Brain pericyte (primary cell): ENCODE data around the gene JADE2.
"Not testable (repeated sequence)": the region's sequence is repeated elsewhere in the genome, so short reads cannot be mapped to it uniquely, and the experiment has no call there.

Experiments used
- DNase-seq: peaks from one replicate; pipeline ENCODE4 v3.0.0-alpha.2; 2012; ENCODE audit warnings: low read depth, low spot score

The JADE2 gene

DNA sequence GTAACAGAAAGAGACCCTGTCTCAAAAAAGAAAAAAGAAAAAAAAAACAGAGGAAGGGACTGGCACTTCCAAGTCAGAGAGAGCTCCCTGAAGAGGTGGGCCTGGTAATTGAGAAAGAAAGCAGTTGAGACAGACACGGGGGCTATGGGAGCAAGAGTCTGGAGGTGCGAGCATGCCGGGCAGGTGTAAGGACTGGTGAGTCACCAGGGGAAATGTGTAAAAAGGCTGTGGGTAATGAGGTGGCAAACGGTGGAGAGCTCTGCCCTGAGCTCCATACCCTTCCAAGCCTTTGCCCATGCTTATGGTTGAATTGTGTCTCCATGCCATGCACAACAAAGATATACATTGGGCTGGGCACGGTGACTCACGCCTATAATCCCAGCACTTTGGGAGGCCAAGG, 18.0 kb upstream of the JADE2 start:
- DNase-seq: no peak

DNA sequence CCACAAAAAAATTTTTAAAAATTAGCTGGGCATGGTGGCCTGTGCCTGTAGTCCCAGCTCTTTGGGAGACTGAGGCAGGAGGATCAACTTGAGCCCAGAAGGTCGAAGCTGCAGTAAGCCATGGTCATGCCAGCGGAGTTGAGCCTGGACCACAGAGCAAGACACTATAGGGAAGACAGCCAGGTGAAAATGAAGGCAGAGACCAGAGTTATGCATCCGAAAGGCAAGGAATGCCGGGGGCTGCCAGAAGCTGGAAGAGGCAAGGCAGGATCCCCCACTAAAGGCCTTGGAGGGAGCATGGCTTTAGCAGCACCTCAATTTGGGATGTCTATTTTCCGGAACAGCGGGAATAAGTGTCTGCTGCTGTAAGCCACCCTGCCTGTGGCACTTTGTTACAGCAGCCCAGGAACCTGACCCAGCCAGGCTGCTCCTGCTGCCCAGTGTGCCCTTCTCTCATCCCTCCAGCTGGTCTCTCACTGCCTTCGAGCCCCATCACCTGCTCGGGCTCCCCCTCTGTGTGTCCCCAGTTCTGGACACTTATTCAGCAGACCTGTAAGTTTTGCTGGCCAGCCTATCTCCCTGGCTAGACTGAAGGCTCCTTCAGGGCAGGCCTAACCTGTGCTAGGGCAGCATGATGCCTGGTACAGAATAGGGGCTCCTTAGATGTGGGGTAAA, 16.8 kb upstream of the JADE2 start:
- DNase-seq: no peak

DNA sequence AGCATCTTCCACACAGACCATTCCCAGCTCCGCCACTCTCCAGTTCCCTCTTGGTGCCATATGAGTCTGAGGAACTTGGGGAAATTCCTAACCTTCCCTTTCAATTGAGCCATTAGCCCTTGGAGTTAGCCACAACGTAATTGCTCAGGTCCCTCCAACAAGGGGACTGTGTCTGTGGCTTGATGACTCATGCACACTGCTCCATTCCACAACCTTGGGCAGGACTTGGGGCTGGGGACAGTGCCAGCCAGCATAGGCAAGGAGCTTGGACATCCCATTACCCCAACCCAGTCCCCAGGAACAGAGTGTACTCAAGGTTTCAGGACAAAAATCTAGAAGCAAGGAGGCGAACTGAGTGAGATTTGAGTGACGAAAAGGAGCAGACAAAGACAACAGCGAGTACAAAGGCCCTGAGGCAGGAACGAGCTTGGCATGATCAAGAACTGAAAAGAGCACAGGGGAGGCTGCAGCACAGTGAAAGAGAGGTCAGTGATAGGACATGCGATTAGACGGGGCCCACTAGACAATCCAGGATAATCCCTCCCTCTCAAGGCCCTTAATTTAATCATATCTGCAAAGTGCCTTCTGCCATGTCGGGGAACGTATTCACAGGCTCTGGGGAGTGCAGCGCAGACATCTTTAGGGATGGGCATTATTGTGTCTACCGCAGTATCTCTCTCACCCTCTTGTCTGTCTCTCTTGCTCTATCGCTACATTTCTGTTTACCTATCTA, 16.0 kb upstream of the JADE2 start:
- DNase-seq: no peak

- no peak for DNase-seq
Observed at GRCh38 chr5:134510970-134511795, 14.3 kb upstream of the JADE2 start.

DNA sequence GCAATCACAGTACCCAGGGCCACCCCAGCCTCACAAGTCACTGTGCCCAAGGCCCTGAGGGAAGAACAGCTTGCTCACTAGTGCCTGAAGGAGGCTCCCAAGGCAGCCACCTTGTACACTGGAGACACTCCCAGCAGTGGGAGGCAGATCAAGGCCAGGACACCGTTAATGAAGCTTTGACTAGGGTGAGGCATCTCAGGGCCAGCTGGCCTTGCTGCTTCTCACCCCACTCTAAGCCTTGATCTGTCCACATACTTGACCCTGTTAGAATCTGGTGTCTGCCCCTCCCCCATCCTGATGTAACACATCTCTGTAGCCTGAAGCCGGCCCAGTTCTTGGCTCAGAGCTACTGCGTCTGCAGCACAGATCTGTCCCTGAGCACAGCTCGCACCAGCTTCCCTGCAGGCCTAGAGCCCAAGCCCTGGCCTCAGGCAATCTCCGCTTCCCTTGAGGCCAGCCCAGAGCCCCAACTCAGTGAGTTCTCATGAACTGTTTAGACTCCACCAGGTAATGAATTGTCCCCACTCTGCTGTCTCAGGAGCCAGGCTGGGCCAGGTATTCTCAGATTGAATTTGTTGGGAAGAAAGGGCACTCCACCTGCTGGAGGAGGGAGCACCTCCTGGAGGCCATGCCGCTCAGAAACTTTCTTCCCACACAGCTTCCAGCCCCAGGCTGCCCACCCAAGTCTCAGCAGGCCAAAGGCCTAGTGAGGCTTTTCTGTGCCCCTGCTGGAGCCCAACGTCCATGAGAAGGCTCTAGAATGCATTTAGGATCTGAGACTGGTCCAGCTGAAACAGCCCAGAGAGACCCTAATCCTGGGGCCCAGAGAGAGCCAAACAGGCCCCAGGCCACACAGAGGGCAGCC, 13.4 kb upstream of the JADE2 start:
- no peak for DNase-seq

DNA sequence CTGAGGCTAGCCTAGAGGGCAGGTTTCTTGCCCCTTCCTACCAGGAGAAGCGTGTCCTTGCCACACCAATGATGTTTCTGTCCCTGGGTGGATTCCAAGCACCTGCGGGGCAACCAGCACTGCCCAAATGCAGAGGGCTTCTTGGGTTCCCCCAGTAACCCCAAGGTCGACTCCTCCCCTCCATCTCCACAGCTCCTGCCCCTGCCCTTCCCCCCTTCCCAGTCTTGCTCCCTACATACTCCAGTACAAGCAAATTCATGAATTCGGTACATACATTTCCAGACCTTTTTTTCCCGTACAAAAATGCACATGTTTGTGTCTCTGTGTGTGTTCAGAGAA, 12.8 kb upstream of the JADE2 start:
- DNase-seq: no peak

- DNase-seq: no peak
Observed at GRCh38 chr5:134515801-134516200, 9.7 kb upstream of the JADE2 start.

DNA sequence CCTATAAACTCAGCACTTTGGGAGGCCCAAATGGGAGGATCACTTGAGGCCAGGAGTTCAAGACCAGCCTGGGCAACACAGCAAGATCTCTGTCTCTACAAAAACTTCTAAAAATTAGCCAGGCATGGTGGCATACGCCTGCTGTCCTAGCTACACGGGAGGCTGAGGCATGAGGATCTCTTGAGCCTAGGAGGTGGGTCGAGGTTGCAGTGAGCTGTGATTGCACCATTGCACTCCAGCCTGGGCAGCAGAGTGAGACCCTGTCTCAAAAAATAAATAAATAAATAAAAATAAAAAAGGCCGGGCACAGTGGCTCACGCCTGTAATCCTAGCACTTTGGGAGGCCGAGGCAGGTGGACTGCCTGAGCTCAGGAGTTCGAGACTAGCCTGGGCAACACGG, 8.5 kb upstream of the JADE2 start:
- not testable (repeated sequence) for DNase-seq

- no peak for DNase-seq
Observed at GRCh38 chr5:134517553-134517952, 7.9 kb upstream of the JADE2 start.

DNA sequence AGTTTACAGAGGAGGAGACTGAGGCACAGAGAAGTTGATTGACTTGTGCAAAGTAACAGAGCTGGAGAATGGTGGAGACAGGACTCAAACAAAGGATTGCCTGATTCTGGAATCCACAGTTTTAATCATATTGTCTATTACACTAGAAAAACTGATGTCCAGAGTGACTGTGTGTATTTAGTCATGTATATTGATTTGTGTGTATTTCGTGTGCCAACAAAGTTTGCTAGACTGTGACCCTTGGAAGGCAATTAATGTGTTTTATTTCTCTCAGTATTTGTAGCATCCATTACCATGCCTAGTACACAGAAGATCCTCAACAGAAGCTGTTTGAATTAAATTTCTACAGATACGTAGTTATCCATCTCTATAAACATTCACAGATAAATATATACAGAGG, 5.5 kb upstream of the JADE2 start:
- no peak for DNase-seq

- no peak for DNase-seq
Observed at GRCh38 chr5:134521841-134522240, 3.6 kb upstream of the JADE2 start.

GRCh38 chr5:134523543-134524271, 1.8 kb upstream of the JADE2 start:
- DNase-seq: no peak

DNA sequence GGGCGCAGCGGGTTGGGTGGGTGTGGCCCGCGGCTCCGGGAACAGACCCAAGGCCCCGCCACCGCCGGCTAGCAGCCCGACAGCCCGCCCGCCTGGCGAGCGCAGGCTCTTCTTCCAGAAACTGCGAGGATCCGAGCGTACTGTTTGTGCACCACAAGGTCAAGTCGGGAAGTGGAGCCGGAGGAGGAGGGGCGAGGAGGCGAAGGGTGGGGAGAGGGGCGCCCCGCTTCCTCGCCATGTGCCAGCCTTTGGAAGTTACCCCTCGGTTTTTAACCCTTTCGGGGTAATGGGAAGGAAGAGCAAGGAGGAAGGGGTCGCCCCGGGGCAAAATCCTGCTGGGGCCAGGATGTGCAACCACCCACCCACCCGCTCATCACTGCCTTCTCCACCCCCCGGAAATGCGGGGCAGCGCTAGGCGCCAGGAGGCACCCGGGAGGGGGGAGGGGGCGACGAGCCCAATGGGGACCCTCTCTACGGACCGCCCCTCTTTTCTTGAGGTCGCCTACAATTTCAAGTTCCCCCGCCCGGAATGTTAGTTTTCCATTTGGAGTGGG, 1.1 kb upstream of the JADE2 start:
- no peak for DNase-seq

DNA sequence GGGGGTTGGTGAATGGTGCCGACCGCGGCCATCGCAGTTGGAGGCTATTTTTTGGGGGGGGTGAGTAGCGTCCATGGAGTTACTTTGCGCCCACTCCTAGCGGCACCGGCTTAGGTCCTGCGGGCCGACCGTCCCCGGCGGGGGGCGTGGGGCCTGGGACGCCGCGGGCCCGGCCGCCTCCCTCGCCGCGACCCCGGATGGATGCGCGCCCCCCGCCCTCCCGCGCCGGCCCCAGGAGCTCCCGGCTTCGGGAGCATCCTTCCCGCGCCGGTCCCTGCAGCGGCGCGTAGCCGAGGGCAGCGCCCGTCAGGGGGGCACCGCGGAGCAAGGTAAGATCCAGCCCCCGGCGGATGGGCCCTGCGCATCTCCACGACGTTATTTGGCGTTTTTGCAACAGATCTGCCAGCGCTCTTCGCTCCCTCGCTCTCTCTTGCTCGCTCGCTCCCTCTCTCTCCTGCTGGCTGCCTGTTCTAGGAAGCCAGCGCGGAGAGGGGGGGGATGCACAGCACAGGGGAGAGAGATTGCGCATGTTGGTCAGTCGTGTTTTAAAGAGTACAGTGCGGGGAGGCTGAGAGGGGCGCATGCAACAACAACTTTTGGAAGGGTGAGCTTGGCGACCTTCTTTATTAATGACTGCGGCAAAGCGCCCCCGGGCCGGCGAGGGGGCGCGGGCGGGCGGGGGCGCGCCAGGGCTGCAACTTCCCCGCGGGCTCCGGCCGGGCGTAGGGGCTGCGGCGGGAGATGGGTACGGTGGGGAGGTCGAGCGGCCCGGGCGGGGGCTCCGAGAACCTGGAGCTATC, 413 bp downstream of the JADE2 start:
- DNase-seq: peak; percentile 50

DNA sequence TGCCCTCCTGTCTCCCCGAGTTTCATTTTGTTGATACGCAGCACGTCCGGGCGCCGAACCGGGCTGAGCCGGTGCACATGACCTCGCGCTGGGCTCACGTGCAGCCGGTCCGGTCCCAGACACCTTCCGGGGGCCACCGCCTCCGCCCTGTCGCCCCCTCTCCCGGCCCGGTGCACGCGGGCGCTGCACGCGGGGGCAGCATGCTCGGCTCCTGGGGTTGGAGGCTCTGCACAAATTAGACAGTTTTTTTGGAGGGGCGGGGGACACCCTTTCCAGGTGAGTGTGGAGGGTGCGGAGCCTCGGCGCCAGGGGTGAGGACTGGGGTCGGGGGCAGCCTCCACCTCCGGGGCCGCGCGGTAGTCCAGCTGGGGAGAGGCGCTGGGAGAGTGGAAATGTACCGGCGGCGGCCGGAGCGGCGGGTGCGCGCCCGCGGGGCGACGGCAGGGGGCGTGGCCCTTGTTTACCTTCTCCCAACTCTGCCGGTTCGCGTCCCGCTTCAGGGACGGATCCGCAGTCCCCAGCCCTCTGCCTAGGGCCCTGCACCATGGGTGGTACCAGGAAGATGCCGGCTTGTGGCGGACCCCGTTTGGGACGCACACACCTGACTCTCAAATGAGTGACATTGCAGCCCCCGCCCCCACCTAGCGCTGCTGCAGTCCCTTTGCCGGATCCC, 1.1 kb downstream of the JADE2 start:
- no peak for DNase-seq

- peak; percentile 88 for DNase-seq
Observed at GRCh38 chr5:134527156-134527960, 1.9 kb downstream of the JADE2 start.

- no peak for DNase-seq
Observed at GRCh38 chr5:134527961-134528424, 2.5 kb downstream of the JADE2 start.

- no peak for DNase-seq
Observed at GRCh38 chr5:134528556-134528955, 3.1 kb downstream of the JADE2 start.
